ENCODE data around the gene DNAH14.
"Not testable (repeated sequence)": the region's sequence is repeated elsewhere in the genome, so short reads cannot be mapped to it uniquely, and the experiment has no call there.

Gene DNAH14

GRCh38 chr1:225371366-225372010 lies 442.0 kb downstream of the DNAH14 start:
- Histone ChIP-seq H3K36me3 (ENCODE audit: control insufficient read depth, insufficient read depth, low read length) (no peaks in the 10 kb centered on the region), H3K9me3 (ENCODE audit: control insufficient read depth, low read length) (no peaks in the 10 kb centered on the region), H3K4me1 (ENCODE audit: control insufficient read depth, insufficient read depth, low read length) (no peaks in the 10 kb centered on the region), H3K27me3 (ENCODE audit: control insufficient read depth, insufficient read depth, low read length, poor library complexity, severe bottlenecking) (no peaks in the 10 kb centered on the region), H3K4me3 (ENCODE audit: insufficient read depth, low read depth, low read length) (no peak overlapping the region), H3K27ac (ENCODE audit: insufficient read depth, low read depth, low read length, poor library complexity, severe bottlenecking) (no peak overlapping the region)
- WGBS, 2 experiments = 83 to 97% methylated on average over 2 to 3 of the region's 3 CpGs

DNA sequence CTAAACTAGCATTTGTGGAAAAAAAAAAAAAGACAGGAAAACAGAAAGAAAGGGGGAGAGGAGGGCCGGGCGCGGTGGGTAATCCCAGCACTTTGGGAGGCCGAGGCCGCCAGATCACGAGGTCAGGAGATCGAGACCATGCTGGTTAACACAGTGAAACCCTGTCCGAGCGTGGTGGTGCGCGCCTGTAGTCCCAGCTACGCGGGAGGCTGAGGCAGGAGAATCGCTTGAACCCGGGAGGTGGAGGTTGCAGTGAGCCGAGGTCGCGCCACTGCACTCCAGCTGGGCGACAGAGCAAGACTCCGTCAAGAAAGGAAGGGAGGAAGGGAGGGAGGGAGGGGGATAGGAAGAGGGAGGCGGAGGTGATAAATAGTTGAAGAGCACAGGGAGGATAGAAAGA lies 443.7 kb downstream of the DNAH14 start:
- Histone ChIP-seq H3K4me3 (ENCODE audit: insufficient read depth, low read depth, low read length) (no peak overlapping the region), H3K27me3 (ENCODE audit: control insufficient read depth, insufficient read depth, low read length, poor library complexity, severe bottlenecking) (no peaks in the 10 kb centered on the region), H3K9me3 (ENCODE audit: control insufficient read depth, low read length) (no peaks in the 10 kb centered on the region), H3K27ac (ENCODE audit: insufficient read depth, low read depth, low read length, poor library complexity, severe bottlenecking) (no peak overlapping the region), H3K36me3 (ENCODE audit: control insufficient read depth, insufficient read depth, low read length) (no peaks in the 10 kb centered on the region), H3K4me1 (ENCODE audit: control insufficient read depth, insufficient read depth, low read length) (no peaks in the 10 kb centered on the region)
- WGBS, 2 experiments = 87 to 90% methylated on average over 21 of the region's 21 CpGs

- no peaks in the 10 kb centered on the region for H3K4me1 ChIP-seq (ENCODE audit: control insufficient read depth, insufficient read depth, low read length)
- H3K4me3 ChIP-seq (ENCODE audit: insufficient read depth, low read depth, low read length) = no peak overlapping the region
- H3K27me3 ChIP-seq (ENCODE audit: control insufficient read depth, insufficient read depth, low read length, poor library complexity, severe bottlenecking) = no peaks in the 10 kb centered on the region
- no peaks in the 10 kb centered on the region for H3K36me3 ChIP-seq (ENCODE audit: control insufficient read depth, insufficient read depth, low read length)
- no peak overlapping the region for H3K27ac ChIP-seq (ENCODE audit: insufficient read depth, low read depth, low read length, poor library complexity, severe bottlenecking)
- no peaks in the 10 kb centered on the region for H3K9me3 ChIP-seq (ENCODE audit: control insufficient read depth, low read length)
- 97% methylated on average over 4 of the region's 4 CpGs for WGBS, 2 experiments
These were observed 445.5 kb downstream of the DNAH14 start for GRCh38 chr1:225374996-225375395.

DNA sequence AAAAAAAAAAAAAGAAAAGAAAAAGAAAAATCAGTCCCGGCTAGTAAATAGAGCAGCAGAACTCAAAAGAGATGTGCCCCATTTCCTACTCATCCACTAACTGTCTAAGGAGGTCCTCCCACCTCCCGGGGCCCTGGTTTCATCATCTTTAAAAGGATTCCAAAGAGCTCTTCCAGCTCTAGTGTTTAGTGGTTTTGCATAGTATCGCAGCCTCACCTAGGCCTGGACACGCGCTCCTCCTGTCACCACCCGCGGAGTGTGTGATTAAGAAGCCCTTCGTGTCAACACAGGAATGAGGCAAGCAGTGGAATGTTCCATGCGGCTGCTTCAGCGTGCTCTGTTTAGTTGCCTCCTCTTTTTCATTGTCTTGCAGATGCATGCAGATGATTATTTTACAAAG lies 449.4 kb downstream of the DNAH14 start:
- Histone ChIP-seq H3K27ac (ENCODE audit: insufficient read depth, low read depth, low read length, poor library complexity, severe bottlenecking) (no peak overlapping the region), H3K4me1 (ENCODE audit: control insufficient read depth, insufficient read depth, low read length) (no peaks in the 10 kb centered on the region), H3K4me3 (ENCODE audit: insufficient read depth, low read depth, low read length) (no peak overlapping the region), H3K27me3 (ENCODE audit: control insufficient read depth, insufficient read depth, low read length, poor library complexity, severe bottlenecking) (no peaks in the 10 kb centered on the region), H3K9me3 (ENCODE audit: control insufficient read depth, low read length) (no peaks in the 10 kb centered on the region), H3K36me3 (ENCODE audit: control insufficient read depth, insufficient read depth, low read length) (no peaks in the 10 kb centered on the region)
- WGBS, 2 experiments = 22 to 24% methylated on average over 10 of the region's 10 CpGs

- Histone ChIP-seq H3K27ac (ENCODE audit: insufficient read depth, low read depth, low read length, poor library complexity, severe bottlenecking) (no peak overlapping the region), H3K4me1 (ENCODE audit: control insufficient read depth, insufficient read depth, low read length) (no peaks in the 10 kb centered on the region), H3K4me3 (ENCODE audit: insufficient read depth, low read depth, low read length) (no peak overlapping the region), H3K36me3 (ENCODE audit: control insufficient read depth, insufficient read depth, low read length) (no peaks in the 10 kb centered on the region), H3K9me3 (ENCODE audit: control insufficient read depth, low read length) (no peaks in the 10 kb centered on the region), H3K27me3 (ENCODE audit: control insufficient read depth, insufficient read depth, low read length, poor library complexity, severe bottlenecking) (no peaks in the 10 kb centered on the region)
- 93 to 94% methylated on average over 1 of the region's 1 CpG for WGBS, 2 experiments
These were observed 451.2 kb downstream of the DNAH14 start for GRCh38 chr1:225380691-225381090.

DNA sequence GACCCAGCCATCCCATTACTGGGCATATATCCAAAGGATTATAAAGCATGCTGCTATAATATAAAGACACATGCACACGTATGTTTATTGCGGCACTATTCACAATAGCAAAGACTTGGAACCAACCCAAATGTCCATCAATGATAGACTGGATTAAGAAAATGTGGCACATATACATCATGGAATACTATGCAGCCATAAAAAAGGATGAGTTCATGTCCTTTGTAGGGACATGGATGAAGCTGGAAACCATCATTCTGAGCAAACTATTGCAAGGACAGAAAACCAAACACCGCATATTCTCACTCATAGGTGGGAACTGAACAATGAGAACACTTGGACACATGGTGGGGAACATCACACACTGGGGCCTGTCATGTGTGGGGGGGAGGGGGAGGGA lies 457.4 kb downstream of the DNAH14 start:
- H3K4me3 ChIP-seq (ENCODE audit: insufficient read depth, low read depth, low read length); H3K27me3 ChIP-seq (ENCODE audit: control insufficient read depth, insufficient read depth, low read length, poor library complexity, severe bottlenecking); H3K4me1 ChIP-seq (ENCODE audit: control insufficient read depth, insufficient read depth, low read length); H3K36me3 ChIP-seq (ENCODE audit: control insufficient read depth, insufficient read depth, low read length); H3K9me3 ChIP-seq (ENCODE audit: control insufficient read depth, low read length); H3K27ac ChIP-seq (ENCODE audit: insufficient read depth, low read depth, low read length, poor library complexity, severe bottlenecking): not testable (repeated sequence)
- 94 to 100% methylated on average over 2 of the region's 3 CpGs for WGBS, 2 experiments

GRCh38 chr1:225388372-225388771 lies 458.9 kb downstream of the DNAH14 start:
- Histone ChIP-seq H3K27me3 (ENCODE audit: control insufficient read depth, insufficient read depth, low read length, poor library complexity, severe bottlenecking) (no peaks in the 10 kb centered on the region), H3K9me3 (ENCODE audit: control insufficient read depth, low read length) (no peaks in the 10 kb centered on the region), H3K27ac (ENCODE audit: insufficient read depth, low read depth, low read length, poor library complexity, severe bottlenecking) (no peak overlapping the region), H3K36me3 (ENCODE audit: control insufficient read depth, insufficient read depth, low read length) (no peaks in the 10 kb centered on the region), H3K4me3 (ENCODE audit: insufficient read depth, low read depth, low read length) (no peak overlapping the region), H3K4me1 (ENCODE audit: control insufficient read depth, insufficient read depth, low read length) (no peaks in the 10 kb centered on the region)
- WGBS, 2 experiments = 95 to 96% methylated on average over 4 of the region's 4 CpGs

DNA sequence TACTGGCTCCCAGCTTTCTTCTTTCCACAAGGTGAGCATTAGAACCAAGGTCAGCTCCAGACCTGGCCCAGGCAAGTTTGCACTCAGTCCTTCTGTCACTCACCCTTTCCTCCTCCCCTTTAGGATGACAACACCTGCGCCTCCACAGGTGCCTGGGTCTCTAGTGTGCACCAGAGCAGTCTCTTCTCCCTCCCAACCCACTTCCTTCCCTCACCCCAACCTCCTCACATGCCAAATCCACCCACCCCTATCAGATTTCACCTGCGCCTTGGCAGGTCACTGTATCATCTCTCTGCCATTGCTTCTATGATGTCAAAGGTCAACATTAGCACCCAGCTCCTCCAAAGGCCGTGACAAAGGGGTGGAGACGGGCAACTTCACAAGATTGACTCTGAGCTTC lies 460.4 kb downstream of the DNAH14 start:
- 94 to 96% methylated on average over 4 of the region's 4 CpGs for WGBS, 2 experiments
- Histone ChIP-seq H3K4me1 (ENCODE audit: control insufficient read depth, insufficient read depth, low read length) (no peaks in the 10 kb centered on the region), H3K27ac (ENCODE audit: insufficient read depth, low read depth, low read length, poor library complexity, severe bottlenecking) (no peak overlapping the region), H3K9me3 (ENCODE audit: control insufficient read depth, low read length) (no peaks in the 10 kb centered on the region), H3K36me3 (ENCODE audit: control insufficient read depth, insufficient read depth, low read length) (no peaks in the 10 kb centered on the region), H3K4me3 (ENCODE audit: insufficient read depth, low read depth, low read length) (no peak overlapping the region), H3K27me3 (ENCODE audit: control insufficient read depth, insufficient read depth, low read length, poor library complexity, severe bottlenecking) (no peaks in the 10 kb centered on the region)

- Histone ChIP-seq H3K27me3 (ENCODE audit: control insufficient read depth, insufficient read depth, low read length, poor library complexity, severe bottlenecking) (no peaks in the 10 kb centered on the region), H3K9me3 (ENCODE audit: control insufficient read depth, low read length) (no peaks in the 10 kb centered on the region), H3K36me3 (ENCODE audit: control insufficient read depth, insufficient read depth, low read length) (peaks cover 8% of the 10 kb centered on the region), H3K4me3 (ENCODE audit: insufficient read depth, low read depth, low read length) (no peak overlapping the region), H3K4me1 (ENCODE audit: control insufficient read depth, insufficient read depth, low read length) (no peaks in the 10 kb centered on the region), H3K27ac (ENCODE audit: insufficient read depth, low read depth, low read length, poor library complexity, severe bottlenecking) (no peak overlapping the region)
- WGBS, 2 experiments = 86 to 94% methylated on average over 2 of the region's 2 CpGs
These were observed 466.9 kb downstream of the DNAH14 start for GRCh38 chr1:225396357-225396756.

DNA sequence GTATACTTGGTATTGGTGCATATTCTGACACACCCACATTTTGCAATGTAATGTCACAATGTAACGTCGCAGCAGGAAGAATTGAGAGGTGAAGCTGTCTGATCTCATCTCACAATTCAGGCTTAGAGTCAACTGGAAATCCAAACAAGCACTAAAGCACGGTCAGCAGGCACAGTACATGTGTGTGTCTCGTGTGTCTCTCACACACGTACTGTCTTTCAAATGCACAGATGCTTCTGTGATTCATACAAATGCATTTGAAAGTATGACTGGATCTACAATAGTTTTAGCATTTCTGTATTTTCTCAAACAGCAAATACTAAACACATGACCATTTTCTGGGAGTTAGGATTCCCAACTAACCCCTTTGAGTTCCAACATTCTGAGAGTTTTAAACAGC lies 471.5 kb downstream of the DNAH14 start:
- H3K9me3 ChIP-seq (ENCODE audit: control insufficient read depth, low read length) = no peaks in the 10 kb centered on the region
- H3K27me3 ChIP-seq (ENCODE audit: control insufficient read depth, insufficient read depth, low read length, poor library complexity, severe bottlenecking) = no peaks in the 10 kb centered on the region
- no peak overlapping the region for H3K27ac ChIP-seq (ENCODE audit: insufficient read depth, low read depth, low read length, poor library complexity, severe bottlenecking)
- peaks cover 21% of the 10 kb centered on the region for H3K36me3 ChIP-seq (ENCODE audit: control insufficient read depth, insufficient read depth, low read length)
- H3K4me1 ChIP-seq (ENCODE audit: control insufficient read depth, insufficient read depth, low read length) = no peaks in the 10 kb centered on the region
- 95% methylated on average over 5 of the region's 5 CpGs for WGBS, 2 experiments
- no peak overlapping the region for H3K4me3 ChIP-seq (ENCODE audit: insufficient read depth, low read depth, low read length)
